T-helper 2 cell (primary cell): ENCODE data around the gene FBP2.
"Not testable (repeated sequence)": the region's sequence is repeated elsewhere in the genome, so short reads cannot be mapped to it uniquely, and the experiment has no call there.

Experiments used
- DNase-seq, 5 experiments: peaks; one replicate each; pipeline versions ENCODE4 v3.0.0 to v3.0.0-alpha.2; 2012 to 2022

Gene FBP2

GRCh38 chr9:94606646-94607422 is 13.2 kb upstream of the FBP2 start:
- DNase-seq = no peak

DNA sequence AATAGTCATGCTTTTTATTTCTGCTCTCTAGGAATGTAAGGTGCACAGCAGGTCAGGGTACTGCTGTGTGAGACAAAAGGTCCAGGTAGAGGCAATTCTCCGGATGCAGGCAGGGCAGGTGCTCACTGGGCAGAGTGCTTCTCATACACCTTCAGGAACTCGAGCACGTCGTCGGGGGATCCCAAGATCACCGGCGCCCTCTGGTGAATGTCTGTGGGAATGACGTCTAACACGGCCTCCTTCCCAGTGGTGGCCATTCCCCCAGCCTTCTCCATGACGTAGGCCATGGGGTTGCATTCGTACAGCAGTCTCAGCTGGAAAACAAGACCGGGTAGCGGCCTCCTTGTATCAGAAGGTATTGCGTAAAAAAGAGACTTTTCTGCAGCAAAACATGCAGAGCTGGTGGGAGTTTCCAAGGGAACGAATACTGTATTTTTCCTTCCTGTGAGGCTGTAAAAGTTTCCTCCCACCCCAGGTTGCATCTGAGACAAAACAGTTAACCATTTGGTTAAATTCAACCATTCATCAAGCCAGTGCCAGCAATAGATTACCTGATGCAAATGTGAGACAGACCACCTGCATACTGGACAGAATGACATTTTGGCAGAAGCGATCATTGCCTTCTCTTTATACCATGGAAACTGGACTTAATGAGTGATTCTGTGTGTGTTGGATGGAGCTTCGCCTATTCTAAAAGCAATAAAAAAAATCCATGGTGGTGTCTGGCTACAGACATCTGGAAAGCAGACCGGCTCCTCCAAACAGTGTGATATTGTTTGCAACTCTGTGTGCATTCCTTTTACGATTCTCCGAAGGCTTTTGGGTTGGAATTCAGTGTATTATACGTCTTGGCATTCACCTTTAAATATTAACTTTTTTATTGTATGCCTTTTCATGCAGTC is 9.9 kb upstream of the FBP2 start:
- peak; percentile 7 to 66 (median 38) for DNase-seq

DNA sequence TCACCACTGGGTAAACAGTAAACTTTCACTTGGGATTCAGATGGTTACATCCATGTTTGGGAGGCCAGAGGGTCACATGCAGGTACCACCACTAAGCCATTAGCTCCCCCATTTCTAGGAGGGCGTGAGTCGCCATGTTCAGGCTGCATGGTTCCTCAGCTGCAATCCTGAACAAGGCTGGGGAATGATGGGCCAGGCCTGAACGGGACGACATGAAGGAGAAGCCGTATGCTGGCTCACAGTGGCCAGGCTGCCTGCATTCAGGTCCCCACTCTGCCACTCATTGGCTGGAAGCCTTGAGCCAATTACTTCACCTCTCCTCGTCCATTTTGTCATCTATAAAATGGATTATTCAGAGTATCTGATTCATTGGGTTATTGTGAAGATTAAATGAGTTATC is 9.0 kb upstream of the FBP2 start:
- DNase-seq = no peak

- DNase-seq = no peak
These were observed 7.1 kb upstream of the FBP2 start for GRCh38 chr9:94600715-94601114.

DNA sequence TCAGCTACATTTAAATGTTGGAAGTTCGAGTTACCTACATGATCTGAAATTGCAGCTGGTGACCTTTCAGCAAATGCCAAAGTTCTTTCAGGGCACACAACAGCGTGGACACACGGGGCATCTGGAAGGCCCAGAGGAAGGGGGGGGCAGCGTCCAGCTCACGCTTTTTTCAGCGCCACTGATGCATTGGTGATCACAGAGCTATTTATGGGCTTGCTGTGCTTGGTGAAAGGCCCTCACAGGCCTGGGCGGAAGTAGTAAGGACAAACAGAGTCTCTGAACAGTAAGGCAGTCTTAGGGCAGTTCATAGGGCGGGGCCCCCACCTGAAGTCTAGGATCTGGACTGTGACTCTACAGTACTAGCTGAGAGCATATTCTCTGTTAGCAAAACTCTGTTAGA is 6.6 kb upstream of the FBP2 start:
- DNase-seq = no peak

- DNase-seq = no peak
These were observed 5.5 kb upstream of the FBP2 start for GRCh38 chr9:94599102-94599501.

DNA sequence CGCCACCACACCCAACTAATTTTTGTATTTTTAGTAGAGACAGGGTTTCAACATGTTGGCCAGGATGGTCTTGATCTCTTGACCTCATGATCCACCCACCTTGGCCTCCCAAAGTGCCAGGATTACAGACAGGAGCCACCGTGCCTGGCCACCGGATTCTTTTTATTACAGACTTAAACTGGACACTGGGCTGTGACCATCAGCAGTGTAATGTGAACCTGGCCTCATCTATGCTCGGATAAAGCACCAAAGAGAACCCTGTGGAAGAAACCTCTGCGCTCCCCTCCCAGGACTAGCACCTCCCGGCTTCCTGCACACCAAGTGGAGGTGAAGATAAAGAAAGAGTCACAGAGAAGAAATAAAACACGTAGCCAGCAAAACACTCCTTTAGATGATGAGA is 941 bp downstream of the FBP2 start:
- DNase-seq = not testable (repeated sequence)

- DNase-seq = no peak
These were observed 1.7 kb downstream of the FBP2 start for GRCh38 chr9:94591876-94592275.

DNA sequence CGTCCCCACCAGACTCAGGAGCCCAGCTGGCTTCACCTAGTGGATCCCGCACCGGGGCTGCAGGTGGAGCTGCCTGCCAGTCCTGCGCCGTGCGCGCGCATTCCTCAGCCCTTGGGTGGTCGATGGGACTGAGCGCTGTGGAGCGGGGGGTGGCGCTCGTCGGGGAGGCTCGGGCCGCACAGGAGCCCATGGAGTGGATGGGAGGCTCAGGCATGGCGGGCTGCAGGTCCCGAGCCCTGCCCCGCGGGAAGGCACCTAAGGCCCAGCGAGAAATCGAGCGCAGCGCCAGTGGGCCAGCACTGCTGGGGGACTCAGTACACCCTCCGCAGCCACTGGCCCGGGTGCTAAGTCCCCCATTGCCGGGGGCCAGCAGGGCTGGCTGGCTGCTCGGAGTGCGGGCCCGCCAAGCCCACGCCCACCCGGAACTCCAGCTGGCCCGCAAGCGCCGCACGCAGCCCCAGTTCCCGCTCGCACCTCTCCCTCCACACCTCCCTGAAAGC is 2.5 kb downstream of the FBP2 start:
- not testable (repeated sequence) for DNase-seq

DNA sequence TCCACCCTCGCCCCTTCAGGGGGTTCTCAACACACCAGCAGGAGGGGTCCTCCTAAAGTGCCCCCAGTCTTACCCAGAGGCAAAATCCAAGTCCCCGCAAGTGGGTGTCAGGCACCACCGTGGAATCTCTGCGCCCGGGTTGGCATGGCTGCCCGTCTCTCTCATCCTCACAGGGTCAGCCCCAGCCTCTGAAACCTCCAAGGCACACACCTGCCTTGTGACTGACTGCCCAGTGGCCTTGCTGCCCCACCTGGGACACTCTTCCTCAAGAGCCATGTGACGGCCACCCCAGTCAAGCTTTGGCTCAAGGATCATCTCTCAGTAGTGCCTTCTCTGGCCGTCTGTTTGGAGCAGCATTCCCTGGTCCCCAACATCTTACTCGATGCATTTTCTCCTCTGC is 4.9 kb downstream of the FBP2 start:
- DNase-seq = no peak

DNA sequence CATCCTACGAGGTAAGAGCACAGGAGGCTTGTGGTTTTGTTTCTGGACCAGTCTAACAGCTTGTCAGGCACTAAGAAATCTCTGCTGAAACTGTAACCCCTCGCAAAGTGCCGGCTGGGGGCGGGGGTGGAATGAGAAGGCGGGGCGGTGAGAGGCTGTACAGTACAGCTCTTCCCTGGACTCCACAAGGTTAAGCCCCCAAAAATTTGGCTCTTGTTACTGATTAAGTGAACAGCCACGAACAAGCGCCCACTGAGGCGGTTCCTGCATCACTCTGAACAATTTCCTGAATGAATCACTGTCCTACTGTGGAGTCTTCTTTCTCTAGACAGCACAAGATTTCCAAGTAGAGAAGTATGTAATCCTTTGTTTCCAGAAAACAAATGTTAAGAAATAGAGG is 6.8 kb downstream of the FBP2 start:
- peak in 1 of 5 experiments; percentile 3 for DNase-seq

- peak in 1 of 5 experiments; percentile 56 for DNase-seq
These were observed 7.3 kb downstream of the FBP2 start for GRCh38 chr9:94586316-94586715.

DNA sequence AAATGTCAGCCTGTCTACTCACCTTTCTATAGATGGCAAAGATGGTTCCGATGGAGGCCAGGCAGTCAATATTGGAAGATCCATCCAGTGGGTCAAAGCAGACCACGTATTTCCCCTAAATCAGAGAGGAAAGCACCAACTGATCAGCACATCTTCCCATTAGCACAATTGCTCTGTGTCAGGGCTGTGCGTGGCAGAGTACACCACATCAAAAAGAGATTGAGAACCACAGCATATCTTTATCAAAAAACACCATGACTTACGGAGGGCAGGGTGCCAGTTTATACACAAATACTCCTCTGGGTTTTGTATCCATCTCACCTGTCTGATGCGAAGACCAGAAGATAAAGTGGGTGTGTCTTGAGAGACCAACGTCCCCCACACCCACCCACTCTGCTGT is 9.1 kb downstream of the FBP2 start:
- DNase-seq = peak in 1 of 5 experiments; percentile 60

GRCh38 chr9:94581728-94582127 is 11.9 kb downstream of the FBP2 start:
- DNase-seq = no peak

GRCh38 chr9:94577571-94577970 is 16.1 kb downstream of the FBP2 start:
- DNase-seq = no peak

GRCh38 chr9:94577036-94577435 is 16.6 kb downstream of the FBP2 start:
- no peak for DNase-seq

GRCh38 chr9:94576131-94576530 is 17.5 kb downstream of the FBP2 start:
- no peak for DNase-seq

DNA sequence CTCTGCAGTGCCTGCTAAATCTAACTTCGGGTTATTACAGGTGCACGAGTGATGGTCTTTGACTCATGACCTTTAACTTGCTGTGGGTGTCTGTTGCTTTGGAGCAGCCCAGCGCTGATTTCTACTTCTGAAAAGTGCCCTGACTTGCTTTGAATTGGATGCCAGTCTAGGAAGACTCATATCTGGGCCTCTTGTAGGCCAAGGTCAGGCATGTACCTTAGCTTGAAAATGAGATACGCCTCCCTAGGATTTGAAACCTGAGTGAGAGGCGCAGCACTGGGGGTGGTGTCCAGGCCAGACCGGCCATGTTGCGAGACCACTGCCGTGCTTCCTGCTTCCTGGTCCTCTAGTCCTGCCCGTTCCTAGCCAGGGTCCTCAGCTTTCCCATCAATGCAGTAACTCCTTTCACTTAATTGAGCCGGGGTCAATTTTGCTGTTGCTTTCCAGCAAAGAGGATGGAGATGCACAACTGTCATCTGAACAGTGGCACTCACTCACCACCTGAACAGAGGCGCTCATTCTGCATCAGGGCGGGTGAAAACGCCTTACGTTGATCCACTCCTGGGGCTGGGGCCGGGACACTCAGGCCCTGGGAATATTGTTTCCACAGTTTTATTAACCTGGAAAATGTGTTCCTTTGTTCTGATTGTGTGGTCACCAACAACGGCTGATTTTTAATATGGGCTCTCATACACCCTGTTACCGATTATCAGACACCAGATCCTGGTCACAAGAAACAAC is 24.5 kb downstream of the FBP2 start:
- no peak for DNase-seq

DNA sequence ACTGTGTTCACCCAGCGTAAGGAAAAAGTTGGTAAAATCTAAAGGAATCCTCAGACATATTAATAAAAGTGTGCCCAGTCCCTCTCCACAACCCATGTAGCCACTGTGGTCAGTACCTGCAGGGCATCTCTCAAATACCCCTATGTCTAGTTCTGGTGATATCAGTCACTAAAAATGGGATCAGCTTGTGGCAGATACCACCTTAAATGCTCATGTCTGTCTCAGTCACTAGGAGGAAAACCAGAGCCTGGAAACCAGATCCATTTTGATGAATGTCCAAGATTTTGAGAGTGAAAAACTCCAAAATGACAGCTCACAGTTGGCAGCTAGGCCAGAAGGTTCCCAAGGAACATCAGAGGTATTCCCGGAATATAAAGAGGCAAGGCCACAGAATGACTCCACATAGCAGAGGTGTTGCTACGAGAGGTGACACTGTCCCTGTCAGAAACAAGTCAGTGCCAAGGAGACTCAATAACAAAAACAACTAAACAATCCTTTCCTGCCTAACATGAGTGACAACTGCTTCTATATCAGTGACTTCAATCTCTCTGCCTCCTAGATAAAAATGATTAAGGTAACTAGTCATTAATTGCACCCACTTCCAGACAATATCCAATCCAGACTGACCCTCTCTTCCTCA is 25.3 kb downstream of the FBP2 start:
- DNase-seq = no peak

DNA sequence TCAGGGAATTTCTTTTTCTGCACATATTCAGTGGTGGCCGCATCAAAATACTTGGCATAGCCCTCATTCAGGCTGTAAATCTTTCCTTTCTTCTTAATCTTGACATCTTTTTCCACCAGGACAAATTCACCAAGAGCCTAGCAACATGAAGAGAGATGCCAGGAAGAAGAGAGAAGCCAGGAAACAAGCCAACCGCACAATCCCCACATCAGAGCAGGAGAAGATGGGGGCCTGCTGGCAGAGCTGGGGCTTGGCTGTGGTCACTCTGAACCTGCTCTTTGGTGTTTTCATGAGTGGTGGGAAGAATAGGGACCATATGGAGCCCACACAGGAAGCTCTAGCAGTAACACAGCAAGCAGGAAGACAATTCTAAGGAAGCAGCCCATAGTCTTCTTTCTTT is 26.4 kb downstream of the FBP2 start:
- DNase-seq = no peak

GRCh38 chr9:94566550-94566949 is 27.1 kb downstream of the FBP2 start:
- DNase-seq = no peak

GRCh38 chr9:94564279-94564678 is 29.3 kb downstream of the FBP2 start:
- DNase-seq = not testable (repeated sequence)

GRCh38 chr9:94563548-94563947 is 30.1 kb downstream of the FBP2 start:
- no peak for DNase-seq
